ENCODE results near the gene KAZN.

GRCh38 chr1:14926229-14926628 lies 327.7 kb downstream of the KAZN start:
- TF ChIP-seq CTCF (IDR thresholded peaks at IDR 0.05; ENCODE audit: low read depth, low read length, poor library complexity, severe bottlenecking), result no peak
- TF ChIP-seq EZH2phosphoT487 (IDR thresholded peaks at IDR 0.05; ENCODE audit: borderline replicate concordance, low read length), result no peak
